GM23248 (cell line): Measurements from ENCODE around the gene ZNF385B. TPM values are rescaled to one million over a fixed set of nuclear protein-coding genes. Genes with fewer than 3 reads are reported as not detected.

ENCODE experiments used
- DNase-seq: peaks from one replicate; pipeline ENCODE4 v3.0.0-alpha.2; 2015
- H2AFZ ChIP-seq: fragments of 200-600 bp; sonication (generic); 2 replicates; pipeline ENCODE4 v1.6.1; 2016; ENCODE audit warnings: antibody characterized with exemption
- H3F3A ChIP-seq: fragments of 200-600 bp; sonication (generic); 2 replicates; pipeline ENCODE4 v1.6.1; 2016; ENCODE audit warnings: mild to moderate bottlenecking, antibody characterized with exemption, mixed run types; ENCODE audit not compliant: insufficient read depth
- H3K27ac ChIP-seq: fragments of 200-600 bp; sonication (generic); 2 replicates; pipeline ENCODE4 v1.5.1; 2016; ENCODE audit warnings: mild to moderate bottlenecking
- H3K27me3 ChIP-seq: fragments of 200-600 bp; sonication (generic); replicated peaks from 2 replicates; pipeline ENCODE4 v1.6.1; 2016; ENCODE audit warnings: mild to moderate bottlenecking; ENCODE audit not compliant: insufficient read depth
- H3K36me3 ChIP-seq: fragments of 200-600 bp; sonication (generic); 2 replicates; pipeline ENCODE4 v1.6.1; 2016; ENCODE audit warnings: low read depth, mild to moderate bottlenecking
- H3K4me1 ChIP-seq: fragments of 200-600 bp; sonication (generic); 2 replicates; pipeline ENCODE4 v1.6.1; 2016; ENCODE audit warnings: mild to moderate bottlenecking; ENCODE audit not compliant: insufficient read depth
- H3K4me2 ChIP-seq: fragments of 200-600 bp; sonication (generic); one replicate; pipeline ENCODE4 v1.6.1; 2016; ENCODE audit warnings: mild to moderate bottlenecking; ENCODE audit not compliant: unreplicated experiment
- H3K4me3 ChIP-seq: fragments of 200-600 bp; sonication (generic); 2 replicates; pipeline ENCODE4 v1.5.1; 2016; ENCODE audit warnings: mild to moderate bottlenecking
- H3K79me2 ChIP-seq: fragments of 200-600 bp; sonication (generic); 2 replicates; pipeline ENCODE4 v1.6.1; 2016; ENCODE audit warnings: mild to moderate bottlenecking; ENCODE audit not compliant: insufficient read depth
- H3K9ac ChIP-seq: fragments of 200-600 bp; sonication (generic); 2 replicates; pipeline ENCODE4 v1.6.1; 2016; ENCODE audit warnings: mild to moderate bottlenecking
- H3K9me2 ChIP-seq: fragments of 200-600 bp; sonication (generic); 2 replicates; pipeline ENCODE4 v1.6.1; 2016; ENCODE audit warnings: mixed run types, mild to moderate bottlenecking, moderate library complexity; ENCODE audit not compliant: insufficient read depth
- H3K9me3 ChIP-seq: fragments of 200-600 bp; sonication (generic); one replicate; pipeline ENCODE4 v1.6.1; 2017; ENCODE audit warnings: low read depth
- H4K20me1 ChIP-seq: fragments of 200-600 bp; sonication (generic); 2 replicates; pipeline ENCODE4 v1.6.0; 2016; ENCODE audit not compliant: insufficient read depth
- EZH2 ChIP-seq: fragments of 200-600 bp; sonication (generic); IDR thresholded peaks from 2 replicates; pipeline ENCODE4 v1.6.1; 2018; ENCODE audit warnings: antibody characterized with exemption, mild to moderate bottlenecking; ENCODE audit not compliant: insufficient read depth, poor library complexity, severe bottlenecking
- EZH2phosphoT487 ChIP-seq: fragments of 200-600 bp; sonication (generic); IDR thresholded peaks from 2 replicates; pipeline ENCODE4 v1.6.1; 2018; ENCODE audit warnings: antibody characterized with exemption, moderate library complexity, mild to moderate bottlenecking, low read depth; ENCODE audit not compliant: insufficient read depth
- WGBS, 2 experiments: methylation state at CpG; one replicate each; pipeline ENCODE4 v1.1.6; 2015 to 2017; ENCODE audit warnings: low lambda C conversion rate in 2 of 2, low coverage in 1 of 2; ENCODE audit errors: missing lambda C conversion rate in 2 of 2; 5-methylcytosine and 5-hydroxymethylcytosine counted together
- in situ Hi-C: fragments of 300-500 bp; cut with MboI; formaldehyde crosslinking; loops from 2 replicates; pipeline ENCODE4 v1.15.0; 2020
- polyA plus RNA-seq: library from polyadenylated mRNA; unstranded; fragments of >200 nt; fragmentation: Nextera tagmentation; extraction: Ambion mirVana; gene quantifications from 2 replicates; pipeline ENCODE4 v1.2.1, GENCODE V29; 2016
- total RNA-seq: library from RNA; depleted of rRNA; stranded (reverse); fragments of >200 nt; shearing (Covaris generic); gene quantifications from 2 replicates; pipeline ENCODE4 v1.2.3, GENCODE V29; 2014

ZNF385B gene
- total and polyA plus RNA-seq, 2 experiments from 2014 or later = 0.30 TPM; not detected in 1

DNA sequence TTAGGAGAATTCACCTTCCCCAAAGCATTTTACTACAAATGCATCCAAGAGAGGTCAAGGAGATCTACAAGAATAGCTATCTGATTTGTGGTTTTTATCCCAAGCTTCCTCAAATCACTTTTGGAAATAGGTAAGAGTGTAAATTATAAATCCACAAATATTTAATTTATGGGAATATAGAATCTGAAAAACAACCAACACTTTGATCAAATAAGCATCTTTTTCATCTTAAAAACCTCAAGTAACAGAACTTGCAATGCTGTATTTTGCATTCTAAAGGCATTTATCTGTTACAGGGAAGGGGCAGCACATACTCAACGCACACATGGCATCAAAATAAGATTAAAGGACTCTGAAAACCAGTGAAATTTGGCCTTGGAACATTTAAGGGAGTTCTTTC, 1.9 kb downstream of the ZNF385B start:
- Histone ChIP-seq H3K27ac (no peak overlapping the region), H3K9ac (no peak overlapping the region), H3K4me1 (no peaks in the 10 kb centered on the region), H3K4me2 (no peak overlapping the region), H3K9me2 (no peaks in the 10 kb centered on the region), H3F3A (no peaks in the 10 kb centered on the region), H3K79me2 (no peaks in the 10 kb centered on the region), H3K36me3 (no peaks in the 10 kb centered on the region), H3K27me3 (peaks cover 53% of the 10 kb centered on the region), H3K9me3 (no peaks in the 10 kb centered on the region), H3K4me3 (no peak overlapping the region), H2AFZ (no peak overlapping the region), H4K20me1 (no peaks in the 10 kb centered on the region)
- no peak for DNase-seq
- TF ChIP-seq EZH2phosphoT487 (no peak), EZH2 (peak; percentile 9)
- in situ Hi-C loops = no loop called here
- WGBS, 2 experiments = 97 to 100% methylated on average over 1 of the region's 1 CpG

DNA sequence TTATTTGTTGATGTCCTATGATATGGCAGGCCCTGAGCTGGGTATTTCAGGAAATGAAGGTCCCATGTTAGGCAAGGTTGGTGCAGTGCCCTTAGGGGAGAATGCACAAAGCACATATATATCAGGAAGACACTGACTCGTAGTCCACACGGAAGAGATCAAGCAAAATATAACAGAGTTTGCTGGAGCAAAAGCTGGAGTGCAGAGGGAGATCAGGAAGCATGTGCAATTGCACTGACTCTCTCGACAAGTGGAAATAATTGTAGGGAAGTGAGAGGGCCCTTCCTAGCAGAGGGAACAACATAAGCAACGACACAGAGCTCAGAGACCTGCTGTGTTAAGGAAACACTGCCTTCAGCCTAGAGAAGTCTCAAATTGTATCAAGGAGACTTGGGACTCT, 4.2 kb downstream of the ZNF385B start:
- no peak for DNase-seq
- no peak overlapping the region for H3K27ac ChIP-seq
- no peaks in the 10 kb centered on the region for H3K9me2 ChIP-seq
- no peaks in the 10 kb centered on the region for H3K9me3 ChIP-seq
- H3K4me1 ChIP-seq = no peaks in the 10 kb centered on the region
- TF ChIP-seq EZH2phosphoT487 (no peak), EZH2 (no peak)
- WGBS, 2 experiments = 36 to 39% methylated on average over 4 of the region's 4 CpGs
- in situ Hi-C loops = no loop called here
- no peaks in the 10 kb centered on the region for H3K36me3 ChIP-seq
- H3K27me3 ChIP-seq = peaks cover 53% of the 10 kb centered on the region
- H3K4me3 ChIP-seq = no peak overlapping the region
- no peak overlapping the region for H3K9ac ChIP-seq
- no peaks in the 10 kb centered on the region for H3F3A ChIP-seq
- H3K4me2 ChIP-seq = no peak overlapping the region
- no peaks in the 10 kb centered on the region for H3K79me2 ChIP-seq
- H2AFZ ChIP-seq = no peak overlapping the region
- no peaks in the 10 kb centered on the region for H4K20me1 ChIP-seq

DNA sequence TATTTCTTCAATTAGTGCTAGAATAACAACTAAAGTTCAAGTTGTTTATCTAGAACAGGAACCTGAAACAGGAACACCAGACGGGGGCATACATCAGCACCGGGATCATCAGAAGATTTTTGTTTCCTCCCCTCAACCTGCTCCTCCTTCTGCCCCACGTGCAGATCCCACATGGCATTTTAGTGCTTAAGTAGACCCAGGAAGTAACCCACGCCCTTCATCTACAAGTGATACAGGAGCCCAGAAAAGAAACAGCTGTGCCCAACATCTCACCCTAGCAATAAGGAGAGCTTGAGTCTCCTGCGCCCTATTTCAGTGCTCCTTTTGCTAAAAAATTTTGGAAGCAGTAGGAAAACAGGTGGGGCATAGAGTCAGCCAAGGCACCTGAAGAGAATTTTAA, 5.2 kb downstream of the ZNF385B start:
- H3K9me3 ChIP-seq = no peaks in the 10 kb centered on the region
- 43 to 46% methylated on average over 5 of the region's 5 CpGs for WGBS, 2 experiments
- no peak overlapping the region for H3K4me3 ChIP-seq
- H3K9me2 ChIP-seq = no peaks in the 10 kb centered on the region
- in situ Hi-C loops = no loop called here
- H3K27ac ChIP-seq = no peak overlapping the region
- H3K9ac ChIP-seq = no peak overlapping the region
- H4K20me1 ChIP-seq = no peaks in the 10 kb centered on the region
- no peak overlapping the region for H3K4me2 ChIP-seq
- no peaks in the 10 kb centered on the region for H3K79me2 ChIP-seq
- peaks cover 44% of the 10 kb centered on the region for H3K27me3 ChIP-seq
- no peaks in the 10 kb centered on the region for H3F3A ChIP-seq
- H3K36me3 ChIP-seq = no peaks in the 10 kb centered on the region
- TF ChIP-seq EZH2phosphoT487 = no peak
- TF ChIP-seq EZH2 = no peak
- no peak overlapping the region for H2AFZ ChIP-seq
- DNase-seq = no peak
- H3K4me1 ChIP-seq = no peaks in the 10 kb centered on the region

DNA sequence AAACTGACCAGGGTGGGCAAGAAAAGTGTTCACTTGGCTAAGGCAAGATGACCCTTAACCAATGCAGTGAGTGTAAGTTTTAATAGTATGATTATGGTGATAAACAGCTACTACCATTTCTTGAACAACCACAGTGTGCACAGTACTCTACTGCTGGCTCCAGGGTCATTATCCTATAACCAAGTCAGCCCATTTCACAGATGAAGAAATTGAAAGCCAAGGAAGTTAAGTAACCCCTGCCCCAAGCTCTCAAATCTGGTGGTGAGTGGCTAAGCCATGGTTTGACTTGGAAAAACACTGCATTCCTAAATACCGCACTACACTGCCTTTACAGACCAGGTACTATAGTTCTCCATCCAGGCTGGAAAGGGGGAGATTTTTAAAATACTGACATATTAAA, 5.7 kb downstream of the ZNF385B start:
- Histone ChIP-seq H3F3A (no peaks in the 10 kb centered on the region), H3K27ac (no peak overlapping the region), H3K9me2 (no peaks in the 10 kb centered on the region), H3K9ac (no peak overlapping the region), H3K36me3 (no peaks in the 10 kb centered on the region), H3K4me3 (no peak overlapping the region), H3K4me2 (no peak overlapping the region), H3K79me2 (no peaks in the 10 kb centered on the region), H4K20me1 (no peaks in the 10 kb centered on the region), H3K4me1 (no peaks in the 10 kb centered on the region), H3K9me3 (no peaks in the 10 kb centered on the region), H3K27me3 (peaks cover 41% of the 10 kb centered on the region), H2AFZ (no peak overlapping the region)
- TF ChIP-seq EZH2 = no peak
- TF ChIP-seq EZH2phosphoT487 = no peak
- 94 to 100% methylated on average over 1 of the region's 1 CpG for WGBS, 2 experiments
- DNase-seq = no peak
- in situ Hi-C loops = no loop called here

DNA sequence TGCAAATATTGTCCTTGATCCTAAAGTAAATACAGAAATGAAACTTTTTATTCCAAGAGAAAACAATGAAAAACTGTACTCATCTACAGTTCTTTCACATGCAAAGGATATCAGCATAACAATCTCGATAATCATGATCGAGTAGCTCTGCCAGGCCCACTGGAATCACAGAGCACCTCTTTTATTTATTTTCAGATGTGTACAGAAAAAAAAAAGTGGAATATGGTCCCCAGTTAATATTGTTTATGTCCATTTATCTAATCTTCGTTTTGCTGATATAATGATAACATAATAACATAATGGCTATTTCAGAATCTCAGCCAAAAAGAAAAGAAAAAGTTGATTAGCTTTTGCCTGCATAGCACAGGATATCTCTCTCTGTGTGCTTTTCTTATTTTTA, 6.5 kb downstream of the ZNF385B start:
- Histone ChIP-seq H2AFZ (no peak overlapping the region), H3F3A (no peaks in the 10 kb centered on the region), H4K20me1 (no peaks in the 10 kb centered on the region), H3K9me2 (no peaks in the 10 kb centered on the region), H3K36me3 (no peaks in the 10 kb centered on the region), H3K27ac (no peak overlapping the region), H3K4me1 (no peaks in the 10 kb centered on the region), H3K79me2 (no peaks in the 10 kb centered on the region), H3K4me2 (no peak overlapping the region), H3K9me3 (no peaks in the 10 kb centered on the region), H3K27me3 (peaks cover 34% of the 10 kb centered on the region), H3K4me3 (no peak overlapping the region), H3K9ac (no peak overlapping the region)
- 75 to 84% methylated on average over 3 of the region's 3 CpGs for WGBS, 2 experiments
- DNase-seq = no peak
- TF ChIP-seq EZH2phosphoT487 (no peak), EZH2 (no peak)
- in situ Hi-C loops = no loop called here
